GM18870 (cell line): Measurements from ENCODE around the gene CTU1.

Experiments used
- ATAC-seq: cut with Tn5 transposase; IDR thresholded peaks from one replicate; pipeline ENCODE4 v1.9.1; 2021; ENCODE audit warnings: moderate library complexity; ENCODE audit not compliant: unreplicated experiment

CTU1 gene

GRCh38 chr19:51135004-51135403 lies 26.8 kb upstream of the CTU1 start:
- ATAC-seq, result no peak

GRCh38 chr19:51131780-51132680 lies 23.8 kb upstream of the CTU1 start:
- ATAC-seq, result no peak

GRCh38 chr19:51129716-51130115 lies 21.5 kb upstream of the CTU1 start:
- ATAC-seq, result no peak

- ATAC-seq, result no peak
These were observed 20.0 kb upstream of the CTU1 start for GRCh38 chr19:51128227-51128626.

GRCh38 chr19:51127755-51128154 lies 19.5 kb upstream of the CTU1 start:
- ATAC-seq, result no peak

GRCh38 chr19:51127032-51127431 lies 18.8 kb upstream of the CTU1 start:
- ATAC-seq, result no peak

- no peak for ATAC-seq
These were observed 17.3 kb upstream of the CTU1 start for GRCh38 chr19:51125421-51126075.

- no peak for ATAC-seq
These were observed 16.5 kb upstream of the CTU1 start, which contains the start of gene SIGLEC9 for GRCh38 chr19:51124729-51125128. SIGLEC9 (plus strand) TSS chr19:51124906; CDS start chr19:51124975, 69 bp downstream.

- ATAC-seq, result no peak
These were observed 16.0 kb upstream of the CTU1 start for GRCh38 chr19:51124216-51124615.

GRCh38 chr19:51123802-51124201 lies 15.6 kb upstream of the CTU1 start:
- no peak for ATAC-seq

- no peak for ATAC-seq
These were observed 15.2 kb upstream of the CTU1 start for GRCh38 chr19:51123381-51123800.

GRCh38 chr19:51122112-51122981 lies 14.1 kb upstream of the CTU1 start:
- ATAC-seq, result no peak

- no peak for ATAC-seq
These were observed 13.0 kb upstream of the CTU1 start for GRCh38 chr19:51121257-51121656.

- no peak for ATAC-seq
These were observed 12.0 kb upstream of the CTU1 start for GRCh38 chr19:51120160-51120559.

GRCh38 chr19:51119611-51120010 lies 11.4 kb upstream of the CTU1 start:
- ATAC-seq, result no peak

- ATAC-seq, result no peak
These were observed 10.9 kb upstream of the CTU1 start for GRCh38 chr19:51119101-51119500.

GRCh38 chr19:51116736-51117286 lies 8.6 kb upstream of the CTU1 start:
- no peak for ATAC-seq

GRCh38 chr19:51114087-51114729 lies 6.0 kb upstream of the CTU1 start:
- ATAC-seq, result no peak

- ATAC-seq, result no peak
These were observed 3.4 kb upstream of the CTU1 start for GRCh38 chr19:51111606-51112005.

- ATAC-seq, result no peak
These were observed 2.4 kb upstream of the CTU1 start for GRCh38 chr19:51110666-51110971.

- peak; percentile 36 for ATAC-seq
These were observed 567 bp upstream of the CTU1 start for GRCh38 chr19:51108805-51109146.
